Small intestine (tissue), 7 donors: ENCODE data around the gene GLYR1. TPM values are rescaled to one million over a fixed set of nuclear protein-coding genes. Genes with fewer than 3 reads are reported as not detected.

Experiments used
- DNase-seq, 2 donors: peaks; one replicate each; pipeline versions ENCODE4 v3.0.0 to v3.0.0-alpha.2; 2013
- FAIRE-seq: peaks from 2 replicates; lab custom pipeline; 2012; peaks lifted over from hg19 to GRCh38; lab: Jason Lieb, UNC
- H3K27ac ChIP-seq, 3 donors: one replicate each; pipeline ENCODE4 v1.5.1; 2013; ENCODE audit warnings: low read length in 2 of 3, mild to moderate bottlenecking in 2 of 3, control low read depth in 1 of 3, inconsistent platforms in 1 of 3, low read depth in 1 of 3, moderate library complexity in 1 of 3
- H3K27me3 ChIP-seq, 3 donors: one replicate each; pipeline ENCODE4 v1.6.1; 2013; ENCODE audit warnings: low read length in 3 of 3, inconsistent platforms in 1 of 3; ENCODE audit not compliant: control insufficient read depth in 3 of 3, insufficient read depth in 3 of 3
- H3K36me3 ChIP-seq, 3 donors: one replicate each; pipeline ENCODE4 v1.6.1; 2013; ENCODE audit warnings: low read length in 3 of 3, inconsistent platforms in 1 of 3, low read depth in 1 of 3, mild to moderate bottlenecking in 1 of 3, moderate library complexity in 1 of 3; ENCODE audit not compliant: control insufficient read depth in 3 of 3, insufficient read depth in 2 of 3
- H3K4me1 ChIP-seq, 3 donors: one replicate each; pipeline ENCODE4 v1.6.1; 2013; ENCODE audit warnings: low read length in 2 of 3, inconsistent platforms in 1 of 3, low read depth in 1 of 3, mild to moderate bottlenecking in 1 of 3, moderate library complexity in 1 of 3; ENCODE audit not compliant: control insufficient read depth in 3 of 3, insufficient read depth in 2 of 3
- H3K4me3 ChIP-seq, 3 donors: one replicate each; pipeline ENCODE4 v1.5.1; 2013; ENCODE audit warnings: low read length in 3 of 3, control low read depth in 1 of 3, inconsistent platforms in 1 of 3, low read depth in 1 of 3, mild to moderate bottlenecking in 1 of 3, moderate library complexity in 1 of 3
- H3K9me3 ChIP-seq, 2 donors: one replicate each; pipeline ENCODE4 v1.6.1; 2013; ENCODE audit warnings: low read depth in 1 of 2, low read length in 1 of 2; ENCODE audit not compliant: control insufficient read depth in 2 of 2, insufficient read depth in 1 of 2
- WGBS, 3 donors: extraction: QIAGEN DNeasy Blood & Tissue Kit; methylation state at CpG; one replicate each; pipeline ENCODE4 v1.1.7; 2013; 5-methylcytosine and 5-hydroxymethylcytosine counted together
- polyA plus RNA-seq, 4 donors: library from polyadenylated mRNA; stranded (reverse) in 3 of 4; unstranded in 1 of 4; fragments of 200-250 nt in 3 of 4; fragments of 120-200 nt in 1 of 4; gene quantifications; one replicate each; pipeline versions ENCODE4 v1.2.1 to v1.2.3, GENCODE V29; 2013
- donor health status: healthy with polysubstance abuse.
- donor health status: control.
- donor health status: control.
- donor health status: Bipolar disorder and iron deficiency.
- donor health status: healthy.

The GLYR1 gene
- polyA plus RNA-seq, 4 donors, result 43.0 to 102 (median 63.5) TPM

DNA sequence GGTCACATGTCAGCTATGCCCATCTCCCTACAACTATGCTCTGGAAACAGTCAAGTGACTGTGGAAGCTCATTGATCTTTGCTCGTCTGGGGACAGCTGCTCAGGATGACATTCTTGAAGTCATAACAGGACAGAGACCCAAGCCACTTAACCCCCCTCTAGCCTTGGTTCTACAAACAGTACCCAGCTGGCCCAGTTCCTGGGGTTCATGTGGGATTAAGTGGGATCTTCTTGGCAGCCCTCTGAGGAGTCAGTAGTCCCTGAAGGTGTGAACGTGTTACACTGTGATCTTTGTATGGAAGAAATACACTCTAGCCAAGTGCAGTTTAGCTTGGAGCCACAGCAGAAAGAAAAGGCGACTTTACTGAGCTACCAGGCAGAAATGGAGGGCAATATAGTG is 26.0 kb upstream of the GLYR1 start:
- 74 to 77% (median 77%) methylated on average over 3 of the region's 3 CpGs for WGBS, 3 donors
- Histone ChIP-seq H3K27me3 (no peaks in the 10 kb centered on the region), H3K36me3 (peaks cover 18 to 76% (median 35%) of the 10 kb centered on the region in 3 donors), H3K27ac (peak overlapping the region in 1 of 3 donors; percentile 78), H3K4me1 (peaks cover 0 to 65% (median 0%) of the 10 kb centered on the region in 3 donors), H3K4me3 (no peak overlapping the region), H3K9me3 (no peaks in the 10 kb centered on the region)
- DNase-seq (no peak), FAIRE-seq (no peak)

DNA sequence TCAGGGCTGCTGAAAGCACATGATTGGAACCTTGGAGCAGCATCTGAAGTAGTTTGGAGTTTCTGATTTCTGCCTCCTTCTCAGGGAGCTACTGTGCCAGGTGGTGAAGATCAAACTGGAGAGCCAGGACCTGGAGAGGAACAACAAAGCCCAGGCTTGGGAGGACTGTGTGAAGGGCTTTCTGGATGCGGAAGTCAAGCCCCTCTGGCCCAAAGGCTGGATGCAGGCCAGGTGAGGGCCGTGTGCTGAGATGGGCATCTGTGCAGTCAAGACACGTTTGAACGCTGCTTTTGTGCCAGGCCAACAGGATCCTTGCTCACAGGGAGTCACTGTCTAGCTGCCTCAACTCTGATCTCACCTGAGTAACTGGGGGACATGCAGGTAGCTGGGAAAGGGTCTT is 24.0 kb upstream of the GLYR1 start:
- 81 to 88% (median 83%) methylated on average over 4 of the region's 4 CpGs for WGBS, 3 donors
- no peak for FAIRE-seq
- no peaks in the 10 kb centered on the region for H3K9me3 ChIP-seq
- no peak for DNase-seq
- H3K36me3 ChIP-seq, result peaks cover 15 to 66% (median 26%) of the 10 kb centered on the region in 3 donors
- H3K27ac ChIP-seq, result no peak overlapping the region
- no peaks in the 10 kb centered on the region for H3K27me3 ChIP-seq
- H3K4me3 ChIP-seq, result no peak overlapping the region
- peaks cover 0 to 69% (median 4%) of the 10 kb centered on the region in 3 donors for H3K4me1 ChIP-seq

DNA sequence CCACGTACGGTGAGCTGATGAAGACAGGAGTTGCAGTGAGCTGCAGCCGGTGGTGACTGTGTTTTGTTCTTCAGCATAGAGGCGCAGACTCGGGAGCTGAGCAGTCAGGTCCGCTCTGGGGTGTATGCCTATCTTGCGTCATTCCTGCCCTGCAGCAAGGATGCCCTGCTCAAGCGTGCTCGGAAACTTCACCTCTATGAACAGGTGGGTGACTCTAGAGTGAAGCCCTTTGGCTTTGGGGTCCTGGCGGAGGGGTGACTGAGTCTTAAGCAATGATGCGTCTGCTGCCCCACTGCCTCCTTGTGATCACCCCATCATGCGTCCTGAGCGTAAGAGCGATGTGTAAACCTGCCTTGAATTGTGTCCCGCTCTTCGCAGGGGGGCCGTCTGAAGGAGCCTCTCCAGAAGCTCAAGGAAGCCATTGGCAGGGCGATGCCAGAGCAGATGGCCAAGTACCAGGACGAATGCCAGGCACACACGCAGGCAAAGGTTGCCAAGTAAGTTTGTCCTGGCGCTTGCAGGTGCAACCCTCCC is 23.1 kb upstream of the GLYR1 start:
- 53 to 87% (median 64%) methylated on average over 21 of the region's 21 CpGs for WGBS, 3 donors
- peaks cover 0 to 62% (median 4%) of the 10 kb centered on the region in 3 donors for H3K4me1 ChIP-seq
- FAIRE-seq, result no peak
- no peaks in the 10 kb centered on the region for H3K27me3 ChIP-seq
- DNase-seq, result no peak
- H3K4me3 ChIP-seq, result no peak overlapping the region
- H3K27ac ChIP-seq, result peak overlapping the region in 1 of 3 donors; percentile 87
- no peaks in the 10 kb centered on the region for H3K9me3 ChIP-seq
- peaks cover 15 to 64% (median 24%) of the 10 kb centered on the region in 3 donors for H3K36me3 ChIP-seq

DNA sequence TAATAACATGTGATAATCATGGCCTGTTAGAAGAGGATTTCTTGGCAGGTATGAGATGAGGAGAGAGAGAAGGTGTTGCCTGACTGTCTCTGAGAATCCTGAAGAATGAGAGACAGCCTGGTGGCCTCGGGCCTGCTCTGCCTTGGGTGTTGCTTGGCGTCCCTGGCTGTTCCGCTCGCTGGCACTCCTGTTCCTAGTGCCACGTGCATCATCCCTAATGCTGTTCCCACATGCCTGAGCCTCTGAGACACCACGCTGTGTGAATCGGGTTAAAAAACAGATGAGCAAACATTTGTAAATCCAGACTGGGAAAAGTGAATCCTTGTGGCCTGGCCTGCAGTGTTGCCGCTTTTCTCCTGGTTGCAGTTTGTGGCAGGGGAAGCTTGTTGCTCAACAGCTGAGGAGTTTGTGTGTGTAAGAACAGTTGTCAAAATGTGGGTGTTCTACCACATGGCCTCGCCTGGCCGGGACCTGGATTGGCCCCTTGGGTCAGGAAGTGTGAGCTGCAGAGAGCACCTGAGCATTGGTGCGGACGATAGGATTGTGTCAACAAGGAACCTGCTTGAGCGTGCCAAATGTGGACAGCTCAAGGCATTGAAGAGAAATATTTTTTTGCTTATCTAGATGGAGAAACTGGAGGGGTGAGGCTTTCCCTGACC is 22.2 kb upstream of the GLYR1 start:
- 25 to 68% (median 54%) methylated on average over 13 of the region's 13 CpGs for WGBS, 3 donors
- Histone ChIP-seq H3K36me3 (peaks cover 11 to 55% (median 18%) of the 10 kb centered on the region in 3 donors), H3K27ac (peak overlapping the region in 2 of 3 donors; percentile 6 to 87)

GRCh38 chr16:4868535-4868934 is 21.4 kb upstream of the GLYR1 start:
- Histone ChIP-seq H3K4me3 (no peak overlapping the region), H3K27me3 (no peaks in the 10 kb centered on the region), H3K9me3 (no peaks in the 10 kb centered on the region), H3K4me1 (peaks cover 0 to 47% (median 4%) of the 10 kb centered on the region in 3 donors), H3K27ac (peak overlapping the region in 2 of 3 donors; percentile 45 to 87), H3K36me3 (peaks cover 11 to 54% (median 13%) of the 10 kb centered on the region in 3 donors)
- FAIRE-seq (no peak), DNase-seq (peak; percentile 61 to 75)
- 19 to 68% (median 53%) methylated on average over 7 of the region's 7 CpGs for WGBS, 3 donors

More for the DNA sequence above, 22.2 kb upstream of the GLYR1 start:
- FAIRE-seq (no peak), DNase-seq (peak; percentile 55 to 70)
- Histone ChIP-seq H3K4me1 (peaks cover 0 to 54% (median 4%) of the 10 kb centered on the region in 3 donors), H3K9me3 (no peaks in the 10 kb centered on the region), H3K27me3 (no peaks in the 10 kb centered on the region), H3K4me3 (no peak overlapping the region)

DNA sequence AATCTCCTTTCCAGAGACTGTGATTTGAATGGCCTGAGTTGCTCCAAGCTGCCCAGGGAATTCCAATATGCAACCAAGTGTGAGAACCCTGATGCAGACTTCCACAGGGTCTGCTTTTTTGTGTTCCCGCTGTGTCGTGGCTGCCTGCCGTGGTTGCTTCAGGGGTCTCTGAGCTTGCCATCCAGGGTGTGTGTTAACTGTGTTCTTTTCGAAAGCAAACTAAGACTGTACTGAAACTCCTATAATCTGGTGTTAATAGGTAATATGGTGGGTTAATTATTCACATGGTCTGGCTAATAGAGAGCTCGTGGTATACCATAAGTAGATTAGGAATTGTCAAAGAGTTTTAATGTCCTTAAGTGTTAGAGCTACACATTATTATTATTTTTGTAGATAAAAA is 20.9 kb upstream of the GLYR1 start:
- Histone ChIP-seq H3K4me3 (no peak overlapping the region), H3K27me3 (no peaks in the 10 kb centered on the region), H3K36me3 (peaks cover 9 to 54% (median 11%) of the 10 kb centered on the region in 3 donors), H3K9me3 (no peaks in the 10 kb centered on the region), H3K4me1 (peaks cover 0 to 43% (median 4%) of the 10 kb centered on the region in 3 donors), H3K27ac (peak overlapping the region; percentile 4 to 87 (median 12))
- FAIRE-seq (no peak), DNase-seq (peak; percentile 70 to 84)
- WGBS, 3 donors, result 36 to 74% (median 43%) methylated on average over 5 of the region's 5 CpGs

DNA sequence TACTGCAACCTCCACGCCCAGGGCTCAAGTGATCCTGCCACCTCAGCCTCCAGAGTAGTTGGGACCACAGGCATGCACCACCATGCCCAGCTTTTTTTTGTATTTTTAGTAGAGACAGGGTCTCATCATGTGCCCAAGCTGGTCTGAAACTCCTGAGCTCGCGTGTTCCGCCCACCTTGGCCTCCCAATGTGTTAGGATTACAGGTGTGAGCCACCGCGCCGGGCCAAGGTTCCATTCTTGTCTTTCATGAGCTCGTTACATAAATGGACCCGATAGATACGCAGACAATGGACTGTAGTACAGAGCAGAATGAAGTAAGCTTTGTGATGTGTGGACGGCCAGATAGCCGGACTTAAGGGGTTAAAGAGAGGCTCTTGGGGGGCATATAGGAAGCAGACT is 19.5 kb upstream of the GLYR1 start:
- FAIRE-seq, result no peak
- no peak overlapping the region for H3K4me3 ChIP-seq
- H3K27me3 ChIP-seq, result no peaks in the 10 kb centered on the region
- H3K4me1 ChIP-seq, result peaks cover 0 to 37% (median 4%) of the 10 kb centered on the region in 3 donors
- H3K9me3 ChIP-seq, result no peaks in the 10 kb centered on the region
- peaks cover 6 to 48% (median 11%) of the 10 kb centered on the region in 3 donors for H3K36me3 ChIP-seq
- no peak for DNase-seq
- WGBS, 3 donors, result 94 to 97% (median 97%) methylated on average over 12 of the region's 12 CpGs
- peak overlapping the region in 1 of 3 donors; percentile 87 for H3K27ac ChIP-seq

- no peak overlapping the region for H3K4me3 ChIP-seq
- FAIRE-seq (no peak), DNase-seq (no peak)
- peaks cover 0 to 34% (median 4%) of the 10 kb centered on the region in 3 donors for H3K4me1 ChIP-seq
- WGBS, 3 donors, result 96% methylated on average over 13 of the region's 13 CpGs
- H3K9me3 ChIP-seq, result no peaks in the 10 kb centered on the region
- H3K27me3 ChIP-seq, result no peaks in the 10 kb centered on the region
- H3K36me3 ChIP-seq, result peaks cover 7 to 46% (median 10%) of the 10 kb centered on the region in 3 donors
- no peak overlapping the region for H3K27ac ChIP-seq
These were observed 18.3 kb upstream of the GLYR1 start for GRCh38 chr16:4865231-4865860.
